CD4-positive, alpha-beta T cell treated with Interleukin-6 for 4 hours (primary cell): ENCODE results near the gene ALG14.

Experiments
- DNase-seq: peaks from one replicate; pipeline ENCODE4 v3.0.0-alpha.2; 2020; ENCODE audit warnings: mixed read lengths

ALG14 gene

DNA sequence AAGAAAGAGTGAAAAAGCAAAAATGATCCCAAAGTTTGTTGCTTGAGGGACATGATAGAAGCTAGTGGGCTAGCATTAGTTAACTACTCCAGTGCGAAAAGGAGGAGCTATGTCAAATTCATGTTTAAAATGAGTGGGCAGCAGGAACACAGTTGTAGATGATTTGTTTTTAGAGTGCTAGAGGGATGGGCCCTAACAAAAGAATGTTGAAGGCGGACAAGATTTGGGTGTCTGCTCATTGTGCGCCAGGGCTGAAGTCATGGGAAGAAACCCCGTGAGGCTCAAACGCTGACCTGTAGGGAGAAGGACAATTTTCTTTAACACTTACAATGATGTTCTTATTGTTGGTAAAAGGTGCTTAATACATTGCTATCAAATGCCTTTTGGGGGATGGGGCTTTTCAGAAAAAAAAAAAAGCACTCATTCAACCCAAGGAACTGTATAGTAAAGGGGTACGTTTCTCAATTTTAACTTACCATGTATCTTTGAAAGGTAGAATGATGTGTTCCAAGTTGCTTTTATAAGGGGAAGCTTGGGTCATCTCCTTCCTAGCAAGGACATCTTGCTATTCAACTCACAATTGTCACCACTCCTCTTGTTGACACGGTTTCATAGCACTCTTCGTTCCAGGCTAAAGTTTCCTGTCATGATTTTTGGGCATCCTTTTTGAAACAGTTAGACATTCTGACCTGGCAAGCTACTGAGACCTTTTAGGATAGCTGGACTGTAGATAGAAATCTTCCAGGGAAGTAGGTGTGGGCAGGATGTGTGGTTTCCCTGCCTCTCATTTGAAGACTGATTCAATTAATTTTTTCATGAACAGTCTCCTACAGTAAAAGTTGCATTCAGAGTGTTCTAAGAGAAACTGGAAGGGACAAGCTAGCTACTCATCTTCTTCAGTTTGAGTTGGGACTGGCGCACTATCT is 92.8 kb downstream of the ALG14 start:
- DNase-seq: no peak

GRCh38 chr1:94979131-94979530 is 93.6 kb downstream of the ALG14 start:
- DNase-seq: no peak

GRCh38 chr1:94978401-94978800 is 94.3 kb downstream of the ALG14 start:
- no peak for DNase-seq

- DNase-seq: no peak
These were observed 95.7 kb downstream of the ALG14 start for GRCh38 chr1:94976971-94977548.

- DNase-seq: no peak
These were observed 97.9 kb downstream of the ALG14 start for GRCh38 chr1:94974824-94975223.

DNA sequence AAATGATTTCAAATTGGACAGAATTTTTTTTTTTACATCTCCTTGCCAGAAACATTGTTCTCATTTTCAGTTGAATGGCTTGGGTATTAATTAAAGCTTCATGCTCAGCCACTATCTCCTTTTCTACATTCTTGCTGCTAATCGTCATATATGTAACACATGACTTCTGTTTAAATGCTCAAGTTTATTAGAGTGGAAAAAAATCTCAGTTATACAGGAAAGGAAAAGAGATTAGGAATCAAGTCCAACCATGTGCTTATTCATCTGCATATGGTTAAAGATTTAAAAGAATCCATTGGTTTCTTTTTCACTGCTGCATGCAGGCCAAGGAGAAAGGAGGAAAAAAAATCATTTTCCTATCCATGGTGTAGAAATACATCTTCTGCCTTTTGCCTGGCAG is 98.5 kb downstream of the ALG14 start:
- no peak for DNase-seq

GRCh38 chr1:94973309-94973922 is 99.3 kb downstream of the ALG14 start:
- DNase-seq: no peak

- no peak for DNase-seq
These were observed 101.2 kb downstream of the ALG14 start for GRCh38 chr1:94971491-94971924.

- DNase-seq: no peak
These were observed 102.0 kb downstream of the ALG14 start for GRCh38 chr1:94970783-94971182.

GRCh38 chr1:94969137-94969536 is 103.6 kb downstream of the ALG14 start:
- DNase-seq: no peak

- no peak for DNase-seq
These were observed 106.7 kb downstream of the ALG14 start for GRCh38 chr1:94966033-94966432.

GRCh38 chr1:94963864-94964263 is 108.9 kb downstream of the ALG14 start:
- no peak for DNase-seq

DNA sequence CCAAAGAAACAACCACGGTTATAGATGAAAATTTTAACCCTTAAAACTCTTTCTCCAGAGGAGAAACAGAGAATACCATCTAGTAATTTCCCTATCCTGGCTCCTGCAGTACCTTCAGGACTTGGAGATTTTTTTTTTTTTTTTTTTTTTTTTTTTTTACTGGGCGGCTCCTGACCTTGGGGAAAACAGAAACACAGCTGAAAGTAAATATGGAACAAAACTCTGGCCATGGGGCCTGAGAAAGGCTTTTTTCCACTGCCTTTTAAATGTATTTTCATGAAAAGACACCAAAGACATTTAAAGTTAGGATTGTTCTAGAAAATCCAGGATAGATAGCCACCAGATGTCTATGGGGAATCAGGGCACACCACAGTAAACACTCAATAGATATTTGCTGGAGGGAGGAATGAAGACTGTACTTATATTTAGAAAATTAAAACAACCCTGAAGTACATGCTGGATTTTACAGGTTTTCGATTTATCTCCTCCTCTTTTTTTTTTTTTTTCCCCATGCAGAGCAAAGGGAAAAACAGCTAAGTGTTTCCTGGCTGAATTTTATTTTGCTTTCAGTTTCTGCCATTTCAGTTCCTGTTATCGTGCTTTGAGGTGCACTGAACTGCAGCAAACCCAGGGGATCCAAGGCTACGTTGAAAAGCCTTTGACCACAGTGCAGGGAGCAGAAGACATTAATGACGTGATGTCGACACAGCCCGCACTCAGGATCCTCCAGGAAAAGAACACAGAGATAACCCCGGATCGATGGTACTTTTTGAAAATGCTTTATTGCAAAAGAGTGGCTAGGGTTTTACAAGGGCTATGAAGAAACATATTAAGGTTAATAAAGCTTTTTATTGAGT is 110.1 kb downstream of the ALG14 start:
- DNase-seq: peak; percentile 43

- DNase-seq: no peak
These were observed 110.8 kb downstream of the ALG14 start for GRCh38 chr1:94961988-94962387.

DNA sequence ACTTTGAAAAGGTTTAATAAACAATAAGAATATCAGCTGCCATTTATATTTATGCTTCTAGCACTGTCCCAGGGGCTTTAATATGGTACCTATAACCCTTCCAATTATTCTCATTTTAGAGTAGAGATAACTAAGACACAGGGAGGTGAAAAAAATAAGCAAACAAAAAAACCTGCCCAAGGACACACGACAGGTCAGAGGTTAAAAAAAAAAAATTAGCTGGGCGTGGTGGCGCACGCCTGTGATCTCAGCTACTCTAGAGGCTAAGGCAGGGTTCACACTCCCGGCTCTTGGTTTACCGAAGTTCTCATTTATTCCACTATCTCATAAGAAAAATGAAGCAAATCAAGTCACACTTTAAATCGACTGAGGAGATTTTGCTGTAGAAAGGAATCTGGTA is 111.2 kb downstream of the ALG14 start:
- DNase-seq: no peak

DNA sequence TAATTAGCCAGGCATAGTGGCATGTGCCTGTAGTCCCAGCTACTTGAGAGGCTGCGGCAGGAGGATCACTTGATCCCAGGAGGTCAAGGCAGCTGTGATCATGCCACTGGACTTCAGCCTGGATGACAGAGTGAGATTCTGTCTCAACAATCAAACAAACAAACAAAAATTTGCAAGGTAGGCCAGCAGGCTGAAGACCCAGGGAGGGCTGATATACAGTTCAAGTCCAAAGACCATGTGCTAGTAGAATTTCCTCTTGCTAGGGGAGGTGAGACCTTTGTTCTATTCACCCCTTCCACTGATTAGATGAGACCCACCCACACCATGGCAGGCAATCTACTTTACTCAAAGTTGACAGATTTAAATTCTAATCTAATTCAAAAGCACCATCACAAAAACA is 114.7 kb downstream of the ALG14 start:
- DNase-seq: no peak

GRCh38 chr1:94955767-94956632 is 116.8 kb downstream of the ALG14 start:
- DNase-seq: no peak

- no peak for DNase-seq
These were observed 118.2 kb downstream of the ALG14 start for GRCh38 chr1:94954263-94955220.

- DNase-seq: no peak
These were observed 119.0 kb downstream of the ALG14 start for GRCh38 chr1:94953746-94954145.

DNA sequence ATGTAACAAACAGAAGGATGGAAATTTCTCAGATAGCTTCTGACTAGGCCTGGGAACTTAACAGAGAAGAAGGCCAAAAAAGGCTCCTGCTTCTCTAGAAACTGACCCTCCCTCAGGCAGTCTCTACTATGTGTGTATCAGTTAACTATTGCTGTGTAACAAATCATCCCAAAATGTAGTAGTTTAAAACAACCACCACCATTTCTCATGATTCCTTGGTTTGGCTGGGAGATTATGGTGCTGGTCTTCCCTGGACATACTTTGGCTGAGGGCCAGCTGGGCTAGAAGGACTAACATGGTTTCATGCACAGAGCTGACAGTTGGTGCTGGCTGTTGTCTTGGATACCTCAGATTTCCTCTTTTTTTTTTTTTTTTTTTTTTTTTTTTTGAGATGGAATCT is 119.6 kb downstream of the ALG14 start:
- DNase-seq: no peak

DNA sequence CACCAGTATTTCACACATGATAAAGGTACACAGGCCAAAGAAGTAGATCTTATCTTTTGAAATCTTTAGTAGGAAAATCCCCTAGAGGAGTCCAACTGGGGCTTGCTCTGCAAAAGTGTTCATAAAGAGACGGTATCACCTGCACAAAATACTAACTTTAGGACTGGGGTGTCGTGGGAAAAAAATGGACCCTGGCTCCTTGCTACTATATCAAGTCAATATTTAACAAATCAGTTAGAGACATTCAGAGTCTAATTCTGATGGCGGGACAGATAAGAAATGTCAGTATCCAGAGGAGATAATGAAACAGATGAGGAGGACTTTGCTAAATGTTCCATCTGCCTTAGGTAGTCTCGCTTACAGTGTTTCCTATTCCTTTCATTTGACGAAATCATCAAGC is 120.2 kb downstream of the ALG14 start:
- no peak for DNase-seq
